ENCODE data around the gene NPAP1.
"Not testable (repeated sequence)": the region's sequence is repeated elsewhere in the genome, so short reads cannot be mapped to it uniquely, and the experiment has no call there.

Gene NPAP1, protein sequence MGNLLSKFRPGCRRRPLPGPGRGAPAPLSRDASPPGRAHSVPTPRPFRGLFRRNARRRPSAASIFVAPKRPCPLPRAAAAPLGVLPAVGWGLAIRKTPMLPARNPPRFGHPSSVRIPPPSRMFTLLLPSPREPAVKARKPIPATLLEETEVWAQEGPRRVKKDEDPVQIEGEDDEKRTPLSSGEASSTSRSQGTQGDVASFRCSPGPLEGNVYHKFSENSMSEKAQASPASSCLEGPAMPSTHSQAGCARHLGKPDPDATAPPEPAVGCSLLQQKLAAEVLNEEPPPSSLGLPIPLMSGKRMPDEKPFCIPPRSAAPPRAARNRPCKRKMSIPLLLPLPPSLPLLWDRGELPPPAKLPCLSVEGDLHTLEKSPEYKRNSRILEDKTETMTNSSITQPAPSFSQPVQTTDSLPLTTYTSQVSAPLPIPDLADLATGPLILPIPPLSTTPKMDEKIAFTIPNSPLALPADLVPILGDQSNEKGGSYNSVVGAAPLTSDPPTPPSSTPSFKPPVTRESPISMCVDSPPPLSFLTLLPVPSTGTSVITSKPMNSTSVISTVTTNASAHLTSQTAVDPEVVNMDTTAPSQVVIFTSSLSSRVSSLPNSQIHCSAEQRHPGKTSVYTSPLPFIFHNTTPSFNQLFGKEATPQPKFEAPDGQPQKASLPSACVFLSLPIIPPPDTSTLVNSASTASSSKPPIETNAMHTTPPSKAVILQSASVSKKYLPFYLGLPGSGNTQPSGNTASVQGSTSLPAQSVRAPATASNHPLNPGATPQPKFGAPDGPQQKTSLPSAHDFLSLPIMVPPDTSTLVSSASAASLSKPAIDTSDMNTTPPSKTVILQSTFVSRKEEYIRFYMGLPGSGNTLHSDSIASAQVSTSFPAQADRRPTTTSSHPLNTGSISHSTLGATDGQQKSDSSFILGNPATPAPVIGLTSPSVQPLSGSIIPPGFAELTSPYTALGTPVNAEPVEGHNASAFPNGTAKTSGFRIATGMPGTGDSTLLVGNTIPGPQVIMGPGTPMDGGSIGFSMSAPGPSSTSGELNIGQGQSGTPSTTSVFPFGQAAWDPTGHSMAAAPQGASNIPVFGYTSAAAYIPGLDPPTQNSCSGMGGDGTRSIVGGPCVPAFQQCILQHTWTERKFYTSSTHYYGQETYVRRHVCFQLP

DNA sequence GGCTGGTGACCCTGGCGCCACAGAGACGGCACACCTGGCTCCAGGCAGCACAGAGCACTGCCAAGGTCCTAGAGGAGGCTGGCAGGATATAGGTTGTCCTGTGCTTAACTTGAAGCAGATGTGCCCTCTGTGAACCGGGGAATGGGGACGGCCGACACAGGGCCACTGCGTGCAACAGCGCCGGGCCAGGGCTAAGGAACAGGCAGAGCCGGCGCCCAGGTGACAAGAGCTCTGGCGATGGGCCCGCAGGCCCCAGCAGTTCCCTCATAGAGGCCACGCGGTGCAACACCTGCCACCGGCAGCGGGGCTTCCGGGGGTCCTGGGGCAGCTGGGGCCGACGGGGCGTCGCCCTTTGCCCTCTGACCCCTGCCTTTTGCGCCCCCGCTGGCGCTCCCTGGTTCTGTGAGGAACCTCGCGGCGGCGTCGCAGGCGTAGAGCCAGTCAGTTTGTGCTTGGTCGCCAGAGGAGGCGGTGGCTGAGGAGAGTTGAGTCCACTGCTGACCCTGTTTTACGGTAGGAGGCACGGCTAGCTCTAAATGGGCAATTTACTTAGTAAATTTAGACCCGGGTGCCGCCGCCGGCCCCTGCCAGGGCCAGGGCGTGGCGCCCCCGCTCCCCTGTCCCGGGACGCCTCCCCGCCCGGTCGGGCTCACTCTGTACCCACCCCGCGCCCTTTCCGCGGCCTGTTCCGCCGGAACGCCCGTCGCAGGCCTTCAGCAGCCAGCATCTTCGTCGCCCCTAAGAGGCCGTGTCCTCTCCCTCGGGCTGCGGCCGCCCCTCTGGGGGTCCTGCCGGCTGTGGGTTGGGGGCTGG, at the start of gene NPAP1:
Gene NPAP1, plus strand, starts transcription at position 444 of the 813 bp plus-strand sequence. Its CDS starts 93 bp downstream, at position 537.
- DNase-seq (ENCODE audit: low spot score) = no peak

DNA sequence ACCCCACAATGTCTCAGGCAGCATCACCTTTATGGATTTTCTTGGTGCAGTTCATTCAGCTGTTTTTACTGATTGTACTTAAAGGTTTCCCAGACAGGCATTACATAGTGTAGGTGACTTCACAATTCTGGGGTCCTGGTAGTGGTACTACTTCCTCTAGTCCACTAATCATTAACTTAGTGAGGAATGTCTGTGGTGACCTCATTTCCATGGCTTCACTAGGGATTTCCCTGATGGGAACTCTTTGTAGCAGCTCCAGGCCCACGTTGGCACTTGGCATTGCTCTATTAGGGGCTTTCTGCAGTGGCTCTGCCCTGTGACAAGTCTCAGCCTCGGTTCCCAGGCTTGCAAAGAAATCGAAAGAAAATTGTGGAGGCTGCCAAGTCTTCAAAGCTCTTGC, 48.1 kb upstream of the NPAP1 start:
- DNase-seq (ENCODE audit: low spot score) = no peak

DNA sequence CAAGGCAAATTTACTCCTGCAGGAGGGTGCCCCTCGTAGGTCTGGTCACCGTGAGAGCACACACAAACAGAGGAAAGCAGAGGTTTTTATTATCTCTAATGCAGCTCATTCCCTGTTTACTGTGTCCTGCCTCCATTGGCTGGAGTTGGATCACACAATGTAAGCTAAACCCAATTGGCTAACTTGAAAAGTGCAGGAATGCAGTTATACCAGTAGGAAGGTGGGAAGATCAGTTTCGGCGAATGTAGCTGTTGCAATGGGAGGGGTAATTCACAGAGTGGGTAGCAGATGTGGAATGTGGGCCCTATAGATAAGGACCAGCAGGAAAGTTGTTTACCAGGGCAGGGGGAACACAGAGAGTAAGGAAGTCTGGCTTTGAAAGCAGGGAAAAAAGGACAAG, 42.5 kb upstream of the NPAP1 start:
- DNase-seq (ENCODE audit: low spot score) = no peak

DNA sequence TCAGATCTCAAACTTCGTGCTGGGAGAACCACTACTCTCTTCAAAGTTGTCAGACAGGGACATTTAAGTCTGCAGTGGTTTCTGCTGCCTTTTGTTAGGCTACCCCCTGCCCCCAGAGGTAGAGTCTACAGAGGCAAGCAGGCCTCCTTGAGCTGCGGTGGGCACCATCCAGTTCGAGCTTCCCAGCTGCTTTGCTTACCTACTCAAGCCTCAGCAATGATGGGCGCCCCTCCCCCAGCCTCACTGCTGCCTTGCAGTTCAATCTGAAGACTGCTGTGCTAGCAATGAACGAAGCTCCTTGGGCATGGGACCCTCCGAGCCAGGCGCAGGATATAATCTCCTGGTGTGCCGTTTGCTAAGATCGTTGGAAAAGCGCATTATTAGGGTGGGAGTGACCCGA, 36.2 kb upstream of the NPAP1 start:
- DNase-seq (ENCODE audit: low spot score) = not testable (repeated sequence)

DNA sequence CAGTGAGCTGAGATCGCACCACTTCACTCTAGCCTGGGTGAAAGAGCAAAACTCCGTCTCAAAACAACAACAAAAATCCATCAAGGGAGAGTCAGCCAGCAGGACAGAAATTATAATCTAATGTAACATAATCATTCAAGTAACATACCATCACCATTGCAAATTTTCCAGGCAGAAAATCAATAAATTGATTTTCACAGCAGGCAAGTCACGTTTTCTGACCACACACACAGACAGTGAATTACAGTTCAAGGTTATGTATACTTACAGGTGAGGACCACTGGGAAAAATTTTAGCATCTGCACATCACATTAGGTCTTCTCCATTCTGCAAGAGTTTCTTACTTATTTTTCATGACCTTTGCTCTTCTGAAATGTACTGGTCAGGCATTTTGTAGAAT, 29.9 kb upstream of the NPAP1 start:
- DNase-seq (ENCODE audit: low spot score) = no peak

DNA sequence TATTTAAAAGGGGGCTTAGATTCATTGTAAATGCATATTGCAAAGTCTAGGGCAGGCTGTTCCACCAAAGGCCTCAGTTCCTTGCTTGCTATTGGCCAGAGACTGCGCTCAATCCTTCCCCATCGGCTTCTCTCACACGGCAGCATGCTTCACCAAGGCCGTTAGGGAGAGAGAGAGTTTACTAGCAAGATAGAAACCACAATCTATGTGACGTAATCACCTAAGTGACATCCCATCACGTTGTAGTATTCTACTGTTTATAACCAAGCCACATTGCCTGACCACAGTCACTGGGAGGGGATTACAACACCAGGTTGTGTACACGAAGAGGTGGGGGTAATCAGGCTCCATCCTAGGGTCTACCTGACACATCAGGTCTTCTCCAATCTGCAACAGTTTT, 16.0 kb upstream of the NPAP1 start:
- no peak for DNase-seq (ENCODE audit: low spot score)

DNA sequence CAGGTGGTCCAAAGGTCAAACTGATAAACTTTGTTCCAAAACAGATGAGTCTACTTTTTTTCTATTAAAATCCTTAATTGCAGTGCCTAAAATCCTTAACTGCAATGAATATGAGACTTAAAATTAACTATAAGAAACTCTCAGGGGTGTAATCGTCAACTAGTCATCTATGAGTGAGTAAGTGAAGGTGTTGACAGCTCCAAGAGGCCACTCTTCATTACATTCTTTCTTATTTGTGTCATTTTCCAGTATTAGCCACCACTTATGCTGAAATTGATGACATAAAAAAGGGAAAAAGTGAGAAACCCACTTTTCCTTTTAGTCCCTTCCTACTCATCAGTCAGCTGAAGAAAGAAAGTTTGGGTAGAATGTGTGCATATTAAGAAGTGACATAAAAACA, 12.6 kb upstream of the NPAP1 start:
- no peak for DNase-seq (ENCODE audit: low spot score)

DNA sequence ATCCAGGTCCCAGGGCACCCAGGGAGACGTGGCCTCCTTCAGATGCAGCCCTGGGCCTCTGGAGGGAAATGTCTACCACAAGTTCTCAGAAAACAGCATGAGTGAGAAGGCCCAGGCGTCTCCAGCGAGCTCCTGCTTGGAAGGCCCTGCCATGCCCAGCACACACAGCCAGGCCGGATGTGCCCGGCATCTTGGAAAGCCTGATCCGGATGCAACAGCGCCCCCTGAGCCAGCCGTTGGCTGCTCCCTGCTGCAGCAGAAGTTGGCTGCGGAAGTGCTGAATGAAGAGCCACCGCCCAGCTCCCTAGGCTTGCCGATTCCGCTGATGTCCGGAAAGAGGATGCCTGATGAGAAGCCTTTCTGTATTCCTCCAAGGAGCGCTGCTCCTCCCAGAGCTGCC, 856 bp downstream of the NPAP1 start:
- no peak for DNase-seq (ENCODE audit: low spot score)

DNA sequence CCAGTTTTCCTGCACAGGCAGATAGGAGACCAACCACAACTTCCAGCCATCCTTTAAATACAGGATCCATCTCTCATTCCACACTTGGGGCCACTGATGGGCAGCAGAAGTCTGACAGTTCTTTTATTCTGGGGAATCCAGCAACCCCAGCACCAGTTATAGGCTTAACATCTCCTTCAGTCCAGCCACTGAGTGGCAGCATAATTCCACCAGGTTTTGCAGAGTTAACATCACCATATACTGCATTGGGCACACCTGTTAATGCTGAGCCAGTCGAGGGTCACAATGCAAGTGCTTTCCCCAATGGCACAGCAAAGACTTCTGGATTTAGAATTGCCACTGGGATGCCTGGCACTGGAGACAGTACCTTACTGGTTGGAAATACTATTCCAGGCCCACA, 2.9 kb downstream of the NPAP1 start:
- DNase-seq (ENCODE audit: low spot score) = no peak

DNA sequence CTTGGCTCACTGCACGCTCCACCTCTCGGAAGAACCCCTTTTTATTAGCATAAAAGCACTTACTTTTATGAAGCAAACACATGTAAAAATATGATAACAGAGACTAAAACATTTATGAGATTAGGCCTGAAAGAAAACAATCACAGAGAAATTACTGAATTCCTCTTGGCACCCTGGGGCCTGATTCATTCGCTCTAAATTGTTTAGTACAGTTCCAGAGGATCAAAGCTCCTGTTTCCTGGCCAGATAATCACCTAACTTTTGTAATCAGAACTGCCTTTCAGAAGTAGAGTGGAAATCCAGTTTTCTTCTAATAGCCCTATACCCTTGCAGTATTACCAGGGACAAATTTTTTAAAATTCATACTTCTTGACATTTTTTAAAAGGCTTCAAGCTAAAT, 6.4 kb downstream of the NPAP1 start:
- no peak for DNase-seq (ENCODE audit: low spot score)

DNA sequence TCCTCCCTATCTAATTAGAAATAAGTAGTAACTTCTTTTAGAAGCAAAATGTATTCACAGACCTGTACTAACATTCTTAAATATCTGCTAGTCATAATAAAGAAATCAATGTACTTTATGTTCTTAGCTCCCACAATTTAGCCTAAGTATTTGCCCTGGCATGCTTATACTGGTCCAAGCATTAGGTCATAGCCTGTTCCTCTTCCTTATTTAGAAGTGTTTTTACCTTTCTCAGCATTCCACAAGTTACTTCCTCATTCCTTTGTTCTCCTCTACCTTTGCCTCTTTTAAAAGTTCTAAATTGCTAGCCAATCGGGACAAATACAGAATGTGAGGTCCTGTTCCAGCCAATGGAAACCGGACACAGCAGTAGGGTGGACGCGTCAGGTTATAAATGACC, 7.3 kb downstream of the NPAP1 start:
- DNase-seq (ENCODE audit: low spot score) = not testable (repeated sequence)

DNA sequence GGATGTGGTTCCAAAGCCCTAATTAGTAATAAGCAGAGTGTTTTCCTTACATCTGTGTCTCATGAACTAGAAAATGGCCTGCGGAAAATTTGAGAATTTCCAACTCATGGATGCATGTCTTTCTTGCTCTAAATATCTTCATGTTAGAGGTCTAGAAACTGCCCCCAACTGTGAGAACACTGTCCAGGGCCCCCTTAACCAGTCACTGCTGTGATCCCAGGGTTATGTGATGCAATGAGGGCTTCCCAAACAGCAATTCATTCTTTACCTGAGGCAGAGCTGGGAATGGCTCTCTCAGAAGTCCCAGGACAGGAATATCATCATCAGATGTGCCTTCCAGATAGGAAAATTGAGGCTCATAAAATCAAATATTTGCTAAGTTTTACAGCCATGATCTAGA, 8.2 kb downstream of the NPAP1 start:
- DNase-seq (ENCODE audit: low spot score) = no peak

DNA sequence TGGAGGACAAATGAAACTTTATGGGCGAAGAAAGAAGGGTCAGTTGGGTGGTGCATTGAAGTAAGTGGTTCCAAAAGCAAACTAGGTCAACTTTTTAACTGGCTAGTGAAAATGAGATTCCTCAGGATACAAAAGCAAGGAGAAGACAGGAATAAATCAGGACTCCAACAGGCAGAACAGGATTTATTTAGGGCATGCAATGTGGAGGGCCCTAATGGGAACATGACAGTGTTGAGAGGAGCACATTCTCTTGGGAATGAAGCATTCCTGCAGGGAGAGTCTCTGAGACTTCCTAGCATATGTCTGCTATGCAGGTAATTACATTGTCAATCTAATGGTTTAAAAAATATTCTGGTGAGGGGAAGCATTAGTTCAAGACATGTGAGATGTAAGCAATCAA, 8.7 kb downstream of the NPAP1 start:
- DNase-seq (ENCODE audit: low spot score) = no peak

DNA sequence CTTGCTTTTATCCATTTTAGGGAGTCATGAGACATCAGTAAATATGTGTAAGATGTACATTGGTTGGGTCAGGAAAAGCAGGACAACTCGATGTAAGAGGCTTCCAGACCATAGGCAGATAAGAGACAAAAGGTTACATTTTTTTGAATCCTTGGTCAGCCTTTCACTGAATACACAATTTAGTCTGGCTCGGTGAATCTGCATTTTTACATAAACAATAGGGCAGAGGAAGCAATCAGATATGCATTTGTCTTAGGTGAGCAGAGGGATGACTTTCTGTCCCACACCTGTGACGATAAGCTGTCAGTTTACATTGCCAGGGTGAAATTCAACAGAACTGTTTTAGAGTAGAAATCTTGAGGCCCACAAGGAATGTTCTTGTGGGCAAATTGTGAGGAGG, 20.6 kb downstream of the NPAP1 start:
- no peak for DNase-seq (ENCODE audit: low spot score)

DNA sequence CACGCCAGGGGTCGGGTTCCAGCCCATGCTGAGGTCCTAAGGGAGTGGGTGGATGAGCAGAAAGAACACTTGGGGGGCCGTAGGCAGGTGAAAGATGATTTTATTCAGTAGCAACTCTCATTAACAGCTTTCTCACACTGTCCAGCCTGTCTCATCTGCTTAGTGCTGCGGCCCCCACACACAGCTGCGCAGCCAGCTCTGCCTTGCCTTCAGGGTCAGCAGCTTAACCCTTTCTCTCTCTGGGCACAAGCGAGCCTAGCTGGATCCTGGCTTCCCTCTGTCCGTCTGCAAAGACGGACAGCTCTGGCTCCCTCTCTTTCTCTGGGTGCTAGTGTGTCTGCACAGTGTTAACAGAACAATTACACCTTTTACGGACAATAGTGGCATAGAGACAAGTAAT, 21.3 kb downstream of the NPAP1 start:
- no peak for DNase-seq (ENCODE audit: low spot score)

DNA sequence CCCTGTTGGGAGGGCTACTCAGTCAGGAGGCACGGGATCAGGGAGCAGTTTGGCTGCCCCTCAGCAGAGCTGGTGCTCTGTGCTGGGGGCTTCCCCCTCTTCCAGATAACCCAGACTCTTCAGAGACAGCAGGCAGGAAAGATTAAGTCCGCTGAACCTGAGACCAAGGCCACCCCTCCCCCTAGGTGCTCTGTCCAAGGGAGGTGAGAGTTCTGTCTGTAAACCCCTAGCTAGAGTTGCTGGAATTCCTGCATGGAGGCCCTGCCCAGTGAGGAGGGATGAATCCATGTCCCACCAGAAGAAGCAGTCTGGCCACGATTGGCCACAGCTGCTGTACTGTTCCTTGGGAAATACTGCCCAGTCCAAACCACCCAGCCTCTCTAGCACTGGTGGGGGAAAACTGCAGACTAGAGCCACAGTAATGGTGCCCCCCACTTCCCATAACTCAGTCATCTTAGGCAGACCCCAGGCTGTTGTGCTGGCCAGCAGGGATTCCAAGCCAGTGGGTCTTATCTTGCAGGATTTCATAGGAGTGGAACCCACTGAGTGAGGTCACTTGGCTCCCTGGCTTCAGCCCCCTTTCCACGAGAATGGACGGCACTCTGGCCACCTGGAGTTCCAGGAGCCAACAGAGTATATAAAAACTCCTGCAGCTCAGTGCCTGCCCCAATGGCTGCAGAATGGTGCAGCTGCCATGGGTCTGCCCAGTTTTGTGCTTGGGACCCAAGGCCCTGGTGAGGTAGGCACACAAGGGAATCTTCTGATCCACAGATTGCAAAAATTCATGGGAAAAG, 42.9 kb downstream of the NPAP1 start:
- DNase-seq (ENCODE audit: low spot score) = no peak

DNA sequence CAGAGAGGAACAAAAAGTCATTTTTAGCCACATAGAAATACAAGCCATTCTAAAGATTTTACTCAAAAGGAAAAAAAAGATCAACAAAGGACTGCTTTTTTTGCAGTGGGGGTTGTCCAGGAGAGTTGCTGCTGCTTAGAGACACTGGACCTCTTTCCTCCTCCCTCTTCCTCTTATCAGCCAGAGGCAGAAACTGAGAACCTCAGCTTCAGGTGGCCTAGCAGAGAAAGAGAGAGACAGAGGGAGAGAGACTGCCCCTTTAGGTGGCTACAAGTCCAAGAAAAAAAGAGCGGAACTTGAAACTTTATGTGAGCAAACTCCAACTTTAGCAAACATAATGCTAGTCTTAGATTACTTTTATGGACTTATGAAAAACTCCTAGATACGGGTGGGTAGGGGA, 54.2 kb downstream of the NPAP1 start:
- no peak for DNase-seq (ENCODE audit: low spot score)

Data from SW480 (cell line).